HepG2 (cell line): ENCODE measurements around the gene ZBTB20. TPM values are rescaled to one million over a fixed set of nuclear protein-coding genes. Genes with fewer than 3 reads are reported as not detected.
A peak's percentile ranks its signal among the peaks of the same experiment; 100 is the strongest.

Experiments used
- AGO2 ChIP-seq: fragments of 200-400 bp; formaldehyde crosslinking; optimal IDR thresholded peaks from 2 replicates; pipeline ENCODE3; 2017; ENCODE audit warnings: mild to moderate bottlenecking, low read depth, low read length, moderate library complexity
- ASH2L ChIP-seq: fragments of 300-600, 200-600 bp; sonication (generic); IDR thresholded peaks from 2 replicates; pipeline ENCODE4 v1.7.0; 2017; ENCODE audit warnings: low read depth, mild to moderate bottlenecking, moderate library complexity, mixed read lengths, low read length; ENCODE audit not compliant: insufficient read length
- CEBPG ChIP-seq: IDR thresholded peaks from 2 replicates; pipeline ENCODE4 v1.6.1; 2016
- ESRRA ChIP-seq: sonication (generic); formaldehyde crosslinking; IDR thresholded peaks from 2 replicates; pipeline ENCODE4 v1.5.1; 2020; ENCODE audit warnings: mild to moderate bottlenecking, low read depth, missing genetic modification reagents
- KLF6 ChIP-seq: IDR thresholded peaks from 2 replicates; pipeline ENCODE4 v1.8.0; 2016; ENCODE audit warnings: missing biosample characterization, missing genetic modification reagents
- MEIS2 ChIP-seq: sonication (generic); formaldehyde crosslinking; IDR thresholded peaks from 2 replicates; pipeline ENCODE4 v1.9.0; 2021; ENCODE audit warnings: mild to moderate bottlenecking, missing genetic modification reagents
- MZF1 ChIP-seq: sonication (generic); formaldehyde crosslinking; IDR thresholded peaks from 2 replicates; pipeline ENCODE4 v1.8.1; 2023; ENCODE audit warnings: mild to moderate bottlenecking, missing genetic modification reagents, borderline replicate concordance
- NFE2L2 ChIP-seq: fragments of 150-350 bp; IDR thresholded peaks from 2 replicates; pipeline ENCODE4 v1.6.1; 2014; ENCODE audit warnings: low read length
- PHF21A ChIP-seq: sonication (generic); formaldehyde crosslinking; IDR thresholded peaks from 2 replicates; pipeline ENCODE4 v1.5.0; 2020; ENCODE audit warnings: mild to moderate bottlenecking, missing genetic modification reagents
- POGZ ChIP-seq: sonication (generic); formaldehyde crosslinking; IDR thresholded peaks from 2 replicates; pipeline ENCODE4 v1.4.0; 2020; ENCODE audit warnings: mild to moderate bottlenecking, missing genetic modification reagents
- RAD21 ChIP-seq: fragments of 450-650 bp; formaldehyde crosslinking; IDR thresholded peaks from 2 replicates; pipeline ENCODE4 v1.5.0; 2020; ENCODE audit warnings: mild to moderate bottlenecking
- SMC3 ChIP-seq: IDR thresholded peaks from 2 replicates; pipeline ENCODE4 v1.6.1; 2011; ENCODE audit warnings: low read length, improper control_type of control experiment
- SUZ12 ChIP-seq: fragments of 150-350 bp; IDR thresholded peaks from 2 replicates; pipeline ENCODE4 v1.6.1; 2014; ENCODE audit warnings: low read depth, low read length
- ZMAT3 ChIP-seq: sonication (generic); formaldehyde crosslinking; conservative IDR thresholded peaks from 2 replicates; pipeline ENCODE4 v1.7.0; 2021; ENCODE audit warnings: missing genetic modification reagents
- ZNF235 ChIP-seq: sonication (generic); formaldehyde crosslinking; IDR thresholded peaks from 2 replicates; pipeline ENCODE4 v1.8.1; 2023; ENCODE audit warnings: mild to moderate bottlenecking, missing genetic modification reagents, borderline replicate concordance
- ZNF260 ChIP-seq: sonication (generic); formaldehyde crosslinking; IDR thresholded peaks from 2 replicates; pipeline ENCODE4 v1.4.0; 2020; ENCODE audit warnings: missing genetic modification reagents, low read depth, mild to moderate bottlenecking, borderline replicate concordance
- ZNF460 ChIP-seq: sonication (generic); formaldehyde crosslinking; IDR thresholded peaks from 2 replicates; pipeline ENCODE4 v1.5.1; 2020; ENCODE audit warnings: missing genetic modification reagents, mild to moderate bottlenecking, borderline replicate concordance
- ZNF777 ChIP-seq: sonication (generic); formaldehyde crosslinking; IDR thresholded peaks from 2 replicates; pipeline ENCODE4 v1.4.0; 2020; ENCODE audit warnings: missing genetic modification reagents
- polyA plus RNA-seq, 8 experiments: library from polyadenylated mRNA; depleted of rRNA in 3 of 8; stranded (reverse) in 7 of 8; unstranded in 1 of 8; fragments of >200 nt; fragmentation: Illumina TruSeq in 4 of 8; extraction: Trizol in 4 of 8; gene quantifications; 2 replicates each; pipeline versions ENCODE4 v1.2.1 to v1.2.3, GENCODE V29; 2011 to 2016; ENCODE audit warnings: low read depth in 4 of 8, missing spikeins in 1 of 8, mixed read lengths in 1 of 8; ENCODE audit not compliant: insufficient read depth in 1 of 8
- total RNA-seq, 5 experiments: library from RNA; depleted of rRNA; stranded (reverse); fragments of >200 nt; fragmentation: Illumina TruSeq; extraction: Trizol; gene quantifications; 2 replicates each; pipeline ENCODE4 v1.2.3, GENCODE V29; 2016; ENCODE audit warnings: low read depth in 1 of 5
- TF ChIP-seq, protein P1 (sequence below): sonication (generic); formaldehyde crosslinking; IDR thresholded peaks from 2 replicates; pipeline ENCODE4 v1.4.0; 2020; ENCODE audit warnings: missing genetic modification reagents, borderline replicate concordance
- TF ChIP-seq, protein P2 (sequence below): sonication (generic); formaldehyde crosslinking; IDR thresholded peaks from 2 replicates; pipeline ENCODE4 v1.4.0; 2020; ENCODE audit warnings: missing genetic modification reagents, low read depth, mild to moderate bottlenecking, borderline replicate concordance
- TF ChIP-seq, protein P3 (sequence below): sonication (generic); formaldehyde crosslinking; IDR thresholded peaks from 2 replicates; pipeline ENCODE4 v1.5.0; 2020; ENCODE audit warnings: mild to moderate bottlenecking, missing genetic modification reagents, moderate library complexity
- TF ChIP-seq, protein P4 (sequence below): sonication (generic); formaldehyde crosslinking; IDR thresholded peaks from 2 replicates; pipeline ENCODE4; 2020; ENCODE audit warnings: missing genetic modification reagents, mild to moderate bottlenecking, borderline replicate concordance

The ZBTB20 gene
- total and polyA plus RNA-seq, 2 of the 13 experiments (the other 11 are each of a cell fraction or from before 2014, with no cell fraction given): 1.9 to 8.8 TPM

DNA sequence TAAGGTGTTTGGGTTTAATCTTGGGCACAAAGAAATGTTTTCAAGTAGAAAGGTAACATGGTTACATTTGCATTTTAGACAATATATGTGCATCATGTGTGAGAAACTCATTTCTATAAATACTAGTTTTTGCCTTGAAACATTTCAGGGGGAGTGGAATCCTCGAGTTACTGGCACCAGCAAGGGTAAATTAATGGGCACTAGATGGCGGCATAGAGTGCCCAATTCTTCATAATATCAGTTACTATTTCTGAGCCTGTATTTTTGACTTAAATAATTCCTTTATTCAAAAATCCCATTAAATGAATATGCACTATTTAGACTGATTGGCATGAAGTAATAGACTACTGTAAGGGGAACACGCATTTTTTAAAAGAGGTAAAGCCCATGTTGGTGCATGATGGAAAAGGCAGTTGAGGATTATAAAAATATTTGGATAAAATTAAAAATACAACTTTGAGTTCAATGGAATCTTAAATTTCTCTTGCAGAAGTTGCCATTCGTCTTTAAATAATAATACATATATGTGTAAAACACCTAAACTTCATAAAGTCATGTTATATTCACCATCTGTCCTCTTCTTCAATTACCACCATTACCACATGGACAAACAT is 106.3 kb downstream of the ZBTB20 start (continued):
- TF ChIP-seq, protein P1, sequence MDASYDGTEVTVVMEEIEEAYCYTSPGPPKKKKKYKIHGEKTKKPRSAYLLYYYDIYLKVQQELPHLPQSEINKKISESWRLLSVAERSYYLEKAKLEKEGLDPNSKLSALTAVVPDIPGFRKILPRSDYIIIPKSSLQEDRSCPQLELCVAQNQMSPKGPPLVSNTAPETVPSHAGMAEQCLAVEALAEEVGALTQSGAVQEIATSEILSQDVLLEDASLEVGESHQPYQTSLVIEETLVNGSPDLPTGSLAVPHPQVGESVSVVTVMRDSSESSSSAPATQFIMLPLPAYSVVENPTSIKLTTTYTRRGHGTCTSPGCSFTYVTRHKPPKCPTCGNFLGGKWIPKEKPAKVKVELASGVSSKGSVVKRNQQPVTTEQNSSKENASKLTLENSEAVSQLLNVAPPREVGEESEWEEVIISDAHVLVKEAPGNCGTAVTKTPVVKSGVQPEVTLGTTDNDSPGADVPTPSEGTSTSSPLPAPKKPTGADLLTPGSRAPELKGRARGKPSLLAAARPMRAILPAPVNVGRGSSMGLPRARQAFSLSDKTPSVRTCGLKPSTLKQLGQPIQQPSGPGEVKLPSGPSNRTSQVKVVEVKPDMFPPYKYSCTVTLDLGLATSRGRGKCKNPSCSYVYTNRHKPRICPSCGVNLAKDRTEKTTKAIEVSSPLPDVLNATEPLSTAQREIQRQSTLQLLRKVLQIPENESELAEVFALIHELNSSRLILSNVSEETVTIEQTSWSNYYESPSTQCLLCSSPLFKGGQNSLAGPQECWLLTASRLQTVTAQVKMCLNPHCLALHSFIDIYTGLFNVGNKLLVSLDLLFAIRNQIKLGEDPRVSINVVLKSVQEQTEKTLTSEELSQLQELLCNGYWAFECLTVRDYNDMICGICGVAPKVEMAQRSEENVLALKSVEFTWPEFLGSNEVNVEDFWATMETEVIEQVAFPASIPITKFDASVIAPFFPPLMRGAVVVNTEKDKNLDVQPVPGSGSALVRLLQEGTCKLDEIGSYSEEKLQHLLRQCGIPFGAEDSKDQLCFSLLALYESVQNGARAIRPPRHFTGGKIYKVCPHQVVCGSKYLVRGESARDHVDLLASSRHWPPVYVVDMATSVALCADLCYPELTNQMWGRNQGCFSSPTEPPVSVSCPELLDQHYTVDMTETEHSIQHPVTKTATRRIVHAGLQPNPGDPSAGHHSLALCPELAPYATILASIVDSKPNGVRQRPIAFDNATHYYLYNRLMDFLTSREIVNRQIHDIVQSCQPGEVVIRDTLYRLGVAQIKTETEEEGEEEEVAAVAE: no peak
- no peak for TF ChIP-seq ZNF235
- TF ChIP-seq, protein P2, sequence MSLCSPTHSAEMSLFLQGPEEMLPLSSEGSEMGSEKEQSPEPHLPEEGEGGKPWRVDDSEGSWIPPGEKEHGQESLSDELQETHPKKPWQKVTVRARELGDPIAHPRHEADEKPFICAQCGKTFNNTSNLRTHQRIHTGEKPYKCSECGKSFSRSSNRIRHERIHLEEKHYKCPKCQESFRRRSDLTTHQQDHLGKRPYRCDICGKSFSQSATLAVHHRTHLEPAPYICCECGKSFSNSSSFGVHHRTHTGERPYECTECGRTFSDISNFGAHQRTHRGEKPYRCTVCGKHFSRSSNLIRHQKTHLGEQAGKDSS: no peak
- TF ChIP-seq, protein P3, sequence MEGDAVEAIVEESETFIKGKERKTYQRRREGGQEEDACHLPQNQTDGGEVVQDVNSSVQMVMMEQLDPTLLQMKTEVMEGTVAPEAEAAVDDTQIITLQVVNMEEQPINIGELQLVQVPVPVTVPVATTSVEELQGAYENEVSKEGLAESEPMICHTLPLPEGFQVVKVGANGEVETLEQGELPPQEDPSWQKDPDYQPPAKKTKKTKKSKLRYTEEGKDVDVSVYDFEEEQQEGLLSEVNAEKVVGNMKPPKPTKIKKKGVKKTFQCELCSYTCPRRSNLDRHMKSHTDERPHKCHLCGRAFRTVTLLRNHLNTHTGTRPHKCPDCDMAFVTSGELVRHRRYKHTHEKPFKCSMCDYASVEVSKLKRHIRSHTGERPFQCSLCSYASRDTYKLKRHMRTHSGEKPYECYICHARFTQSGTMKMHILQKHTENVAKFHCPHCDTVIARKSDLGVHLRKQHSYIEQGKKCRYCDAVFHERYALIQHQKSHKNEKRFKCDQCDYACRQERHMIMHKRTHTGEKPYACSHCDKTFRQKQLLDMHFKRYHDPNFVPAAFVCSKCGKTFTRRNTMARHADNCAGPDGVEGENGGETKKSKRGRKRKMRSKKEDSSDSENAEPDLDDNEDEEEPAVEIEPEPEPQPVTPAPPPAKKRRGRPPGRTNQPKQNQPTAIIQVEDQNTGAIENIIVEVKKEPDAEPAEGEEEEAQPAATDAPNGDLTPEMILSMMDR (CRISPR knock-in tag): peak; percentile 54
- no peak for TF ChIP-seq MEIS2
- no peak for TF ChIP-seq ASH2L
- no peak for TF ChIP-seq NFE2L2
- TF ChIP-seq SMC3: peak; percentile 59; the same call in 1 of the 2 replicates
- TF ChIP-seq AGO2: no peak
- no peak for TF ChIP-seq MZF1
- no peak for TF ChIP-seq PHF21A
- no peak for TF ChIP-seq CEBPG
- no peak for TF ChIP-seq ZMAT3 (CRISPR knock-in tag)
- TF ChIP-seq, protein P4, sequence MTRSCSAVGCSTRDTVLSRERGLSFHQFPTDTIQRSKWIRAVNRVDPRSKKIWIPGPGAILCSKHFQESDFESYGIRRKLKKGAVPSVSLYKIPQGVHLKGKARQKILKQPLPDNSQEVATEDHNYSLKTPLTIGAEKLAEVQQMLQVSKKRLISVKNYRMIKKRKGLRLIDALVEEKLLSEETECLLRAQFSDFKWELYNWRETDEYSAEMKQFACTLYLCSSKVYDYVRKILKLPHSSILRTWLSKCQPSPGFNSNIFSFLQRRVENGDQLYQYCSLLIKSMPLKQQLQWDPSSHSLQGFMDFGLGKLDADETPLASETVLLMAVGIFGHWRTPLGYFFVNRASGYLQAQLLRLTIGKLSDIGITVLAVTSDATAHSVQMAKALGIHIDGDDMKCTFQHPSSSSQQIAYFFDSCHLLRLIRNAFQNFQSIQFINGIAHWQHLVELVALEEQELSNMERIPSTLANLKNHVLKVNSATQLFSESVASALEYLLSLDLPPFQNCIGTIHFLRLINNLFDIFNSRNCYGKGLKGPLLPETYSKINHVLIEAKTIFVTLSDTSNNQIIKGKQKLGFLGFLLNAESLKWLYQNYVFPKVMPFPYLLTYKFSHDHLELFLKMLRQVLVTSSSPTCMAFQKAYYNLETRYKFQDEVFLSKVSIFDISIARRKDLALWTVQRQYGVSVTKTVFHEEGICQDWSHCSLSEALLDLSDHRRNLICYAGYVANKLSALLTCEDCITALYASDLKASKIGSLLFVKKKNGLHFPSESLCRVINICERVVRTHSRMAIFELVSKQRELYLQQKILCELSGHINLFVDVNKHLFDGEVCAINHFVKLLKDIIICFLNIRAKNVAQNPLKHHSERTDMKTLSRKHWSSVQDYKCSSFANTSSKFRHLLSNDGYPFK (CRISPR knock-in tag): no peak
- no peak for TF ChIP-seq ESRRA
- no peak for TF ChIP-seq ZNF777 (CRISPR knock-in tag)
- no peak for TF ChIP-seq ZNF260 (CRISPR knock-in tag)
- no peak for TF ChIP-seq KLF6 (CRISPR knock-in tag)
- no peak for TF ChIP-seq ZNF460 (CRISPR knock-in tag)
- no peak for TF ChIP-seq POGZ (CRISPR knock-in tag)
- 0 out of 2 replicates have a peak, but pooled peaks have one; percentile 12 for TF ChIP-seq RAD21 (CRISPR knock-in tag)
- TF ChIP-seq SUZ12: no peak
